ENCODE results near the gene HSD17B4.

DNA sequence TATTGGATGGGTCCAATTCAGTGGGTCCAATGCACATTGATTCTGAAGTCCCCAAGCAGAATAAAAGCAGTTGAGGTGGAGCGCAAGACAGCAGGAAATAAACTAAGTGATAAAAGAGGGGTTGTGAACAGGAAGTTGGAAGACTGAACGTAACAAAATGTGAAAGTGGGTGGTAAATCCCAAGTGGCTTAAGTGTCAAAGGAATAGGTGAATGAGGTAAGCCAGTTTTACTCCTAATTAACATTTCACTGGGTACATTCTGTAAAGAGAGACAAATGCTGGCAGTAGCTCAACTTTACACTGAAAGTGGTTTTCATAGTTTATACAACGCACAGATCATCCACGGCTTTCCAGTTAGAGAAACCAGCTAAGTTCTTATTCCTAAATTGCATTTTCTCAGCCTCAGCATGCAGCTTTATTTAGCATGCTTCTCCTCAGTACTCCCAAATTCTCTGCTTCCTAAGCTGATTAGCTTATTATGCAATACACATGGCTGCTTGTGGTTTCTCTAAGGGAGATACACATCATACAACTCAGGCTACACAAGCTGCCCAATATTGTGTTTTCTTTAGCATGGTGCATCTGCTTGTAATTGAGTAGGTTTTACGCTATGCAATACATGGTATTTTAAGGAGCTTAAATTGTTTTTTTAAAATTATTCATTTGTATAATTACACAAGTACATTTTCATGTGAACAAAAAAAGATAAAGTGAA lies 34.2 kb upstream of the HSD17B4 start:
- TF ChIP-seq, protein P1, sequence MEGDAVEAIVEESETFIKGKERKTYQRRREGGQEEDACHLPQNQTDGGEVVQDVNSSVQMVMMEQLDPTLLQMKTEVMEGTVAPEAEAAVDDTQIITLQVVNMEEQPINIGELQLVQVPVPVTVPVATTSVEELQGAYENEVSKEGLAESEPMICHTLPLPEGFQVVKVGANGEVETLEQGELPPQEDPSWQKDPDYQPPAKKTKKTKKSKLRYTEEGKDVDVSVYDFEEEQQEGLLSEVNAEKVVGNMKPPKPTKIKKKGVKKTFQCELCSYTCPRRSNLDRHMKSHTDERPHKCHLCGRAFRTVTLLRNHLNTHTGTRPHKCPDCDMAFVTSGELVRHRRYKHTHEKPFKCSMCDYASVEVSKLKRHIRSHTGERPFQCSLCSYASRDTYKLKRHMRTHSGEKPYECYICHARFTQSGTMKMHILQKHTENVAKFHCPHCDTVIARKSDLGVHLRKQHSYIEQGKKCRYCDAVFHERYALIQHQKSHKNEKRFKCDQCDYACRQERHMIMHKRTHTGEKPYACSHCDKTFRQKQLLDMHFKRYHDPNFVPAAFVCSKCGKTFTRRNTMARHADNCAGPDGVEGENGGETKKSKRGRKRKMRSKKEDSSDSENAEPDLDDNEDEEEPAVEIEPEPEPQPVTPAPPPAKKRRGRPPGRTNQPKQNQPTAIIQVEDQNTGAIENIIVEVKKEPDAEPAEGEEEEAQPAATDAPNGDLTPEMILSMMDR (IDR thresholded peaks at IDR 0.05) = no peak
- no peak for TF ChIP-seq POLR2A (IDR thresholded peaks at IDR 0.05)

All from heart left ventricle (tissue), 13 donors.